Duodenal mucosa (tissue), 2 donors: ENCODE measurements around the gene CAPN8.

Experiments
- H3K27ac ChIP-seq: one replicate; pipeline ENCODE4 v1.7.0; 2013; ENCODE audit warnings: low read depth, low read length
- H3K27me3 ChIP-seq, 2 donors: one replicate each; pipeline ENCODE4 v1.7.0; 2013; ENCODE audit warnings: low read length in 2 of 2, control low read depth in 1 of 2; ENCODE audit not compliant: insufficient read depth in 2 of 2, control insufficient read depth in 1 of 2
- H3K36me3 ChIP-seq, 2 donors: one replicate each; pipeline ENCODE4 v1.7.0; 2013; ENCODE audit warnings: low read length in 2 of 2, control low read depth in 1 of 2; ENCODE audit not compliant: insufficient read depth in 2 of 2, control insufficient read depth in 1 of 2
- H3K4me1 ChIP-seq, 2 donors: one replicate each; pipeline ENCODE4 v1.7.0; 2013; ENCODE audit warnings: low read length in 2 of 2, control low read depth in 1 of 2; ENCODE audit not compliant: insufficient read depth in 2 of 2, control insufficient read depth in 1 of 2
- H3K4me3 ChIP-seq, 2 donors: one replicate each; pipeline ENCODE4 v1.7.0; 2013; ENCODE audit warnings: low read length in 2 of 2, low read depth in 1 of 2
- H3K9ac ChIP-seq, 2 donors: one replicate each; pipeline ENCODE4 v1.7.0; 2013; ENCODE audit warnings: low read length in 2 of 2, low read depth in 1 of 2
- H3K9me3 ChIP-seq, 2 donors: one replicate each; pipeline ENCODE4 v1.7.0; 2013; ENCODE audit warnings: low read length in 2 of 2, control low read depth in 1 of 2; ENCODE audit not compliant: control insufficient read depth in 1 of 2

The CAPN8 gene

DNA sequence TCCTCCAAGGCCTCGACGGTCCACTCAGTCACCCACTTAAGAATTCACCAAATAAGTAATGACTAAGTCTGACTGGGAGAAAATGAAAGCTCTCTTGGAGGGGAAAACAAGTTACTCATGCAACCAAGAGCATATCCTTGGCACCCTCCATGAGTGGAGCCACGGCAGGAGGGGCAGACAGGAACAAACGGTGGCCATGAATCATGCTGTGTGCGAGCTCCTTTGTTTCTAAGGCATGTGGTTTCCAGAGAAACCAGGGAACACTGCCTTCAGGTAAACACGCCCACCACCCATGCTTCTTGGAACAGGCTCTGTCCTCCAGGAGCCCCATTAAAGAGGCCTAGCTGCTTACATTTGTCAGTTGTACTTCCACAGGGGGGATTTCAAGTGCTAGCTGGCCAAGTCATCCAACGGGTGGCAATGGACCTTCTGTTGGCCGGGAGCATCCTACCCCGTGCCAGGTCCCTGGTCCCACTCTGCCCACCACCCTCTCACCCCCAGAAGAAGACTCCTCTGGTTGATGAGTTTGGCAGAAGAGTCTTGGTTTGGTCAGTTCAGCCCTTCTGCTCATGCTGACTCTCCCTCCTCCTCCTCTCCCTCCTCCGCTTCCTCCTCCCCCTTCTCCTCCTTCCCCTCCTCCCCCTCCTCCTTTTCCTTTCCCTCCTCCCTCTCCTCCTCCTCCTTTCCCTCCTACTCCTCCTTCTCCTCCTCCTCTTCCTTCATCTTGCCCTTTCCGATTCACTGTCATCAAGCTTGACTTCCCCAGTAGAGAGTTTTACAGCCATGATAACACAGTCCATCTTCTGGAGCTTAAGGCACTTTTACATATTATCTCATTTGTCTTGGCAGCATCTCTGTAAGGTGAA is 164.7 kb downstream of the CAPN8 start:
- no peak overlapping the region for H3K27ac ChIP-seq
- peaks cover 8 to 9% of the 10 kb centered on the region in 2 donors for H3K4me1 ChIP-seq
- no peaks in the 10 kb centered on the region for H3K27me3 ChIP-seq
- no peak overlapping the region for H3K4me3 ChIP-seq
- H3K36me3 ChIP-seq = no peaks in the 10 kb centered on the region
- H3K9ac ChIP-seq = no peak overlapping the region
- no peaks in the 10 kb centered on the region for H3K9me3 ChIP-seq

DNA sequence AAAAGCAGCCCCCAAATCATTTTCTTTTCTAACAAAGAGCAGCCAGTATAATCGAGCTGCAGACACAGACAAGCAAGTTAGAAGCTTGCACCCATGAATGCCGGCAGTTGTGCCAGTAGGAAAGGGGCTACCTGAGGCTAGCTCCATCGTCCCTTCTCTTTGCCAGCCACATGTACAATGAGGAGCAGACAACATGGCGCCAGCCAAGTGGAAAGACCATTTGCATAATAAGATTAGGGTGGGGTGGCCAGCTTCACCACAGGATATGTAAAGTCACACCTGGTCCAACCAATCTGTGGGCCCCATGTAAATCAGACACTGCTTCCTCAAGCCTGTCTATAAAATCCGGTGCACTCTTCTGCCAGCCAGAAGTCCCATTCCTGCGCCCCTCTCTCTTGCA is 168.6 kb downstream of the CAPN8 start:
- no peaks in the 10 kb centered on the region for H3K36me3 ChIP-seq
- H3K4me1 ChIP-seq = no peaks in the 10 kb centered on the region
- H3K4me3 ChIP-seq = no peak overlapping the region
- H3K27ac ChIP-seq = no peak overlapping the region
- no peaks in the 10 kb centered on the region for H3K9me3 ChIP-seq
- no peak overlapping the region for H3K9ac ChIP-seq
- H3K27me3 ChIP-seq = no peaks in the 10 kb centered on the region

- Histone ChIP-seq H3K4me3 (no peak overlapping the region), H3K9ac (no peak overlapping the region), H3K9me3 (no peaks in the 10 kb centered on the region), H3K4me1 (no peaks in the 10 kb centered on the region), H3K36me3 (no peaks in the 10 kb centered on the region), H3K27ac (no peak overlapping the region), H3K27me3 (no peaks in the 10 kb centered on the region)
Observed at GRCh38 chr1:223494926-223495645, 170.4 kb downstream of the CAPN8 start.

DNA sequence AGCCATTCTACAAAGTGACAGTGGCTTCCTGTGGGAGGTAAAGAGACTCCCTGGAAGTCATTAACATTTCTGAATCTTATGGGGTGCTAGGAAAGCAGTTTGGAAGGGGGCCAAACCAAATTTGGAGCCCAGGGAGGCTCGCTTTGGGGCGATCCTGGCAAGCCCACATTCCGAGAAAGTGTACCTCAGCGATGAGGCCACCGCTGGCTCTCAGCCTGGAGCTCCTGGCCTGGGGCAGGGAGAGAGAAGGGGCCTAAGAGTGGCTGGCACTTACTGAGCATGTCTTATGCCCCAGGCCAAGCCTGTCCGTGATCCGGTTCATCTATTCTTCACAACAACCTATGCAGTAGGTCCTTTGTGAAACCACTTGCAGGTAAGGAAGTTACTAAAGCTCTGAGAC is 173.5 kb downstream of the CAPN8 start:
- H3K27ac ChIP-seq = no peak overlapping the region
- no peaks in the 10 kb centered on the region for H3K9me3 ChIP-seq
- H3K9ac ChIP-seq = no peak overlapping the region
- no peaks in the 10 kb centered on the region for H3K36me3 ChIP-seq
- no peak overlapping the region for H3K4me3 ChIP-seq
- no peaks in the 10 kb centered on the region for H3K27me3 ChIP-seq
- no peaks in the 10 kb centered on the region for H3K4me1 ChIP-seq
